ENCODE data around the gene RAET1G.
A peak's percentile ranks its signal among the peaks of the same experiment; 100 is the strongest.
"Not testable (repeated sequence)": the region's sequence is repeated elsewhere in the genome, so short reads cannot be mapped to it uniquely, and the experiment has no call there.

Gene RAET1G

GRCh38 chr6:149933461-149933860, 10.5 kb upstream of the RAET1G start:
- no peak for DNase-seq

DNA sequence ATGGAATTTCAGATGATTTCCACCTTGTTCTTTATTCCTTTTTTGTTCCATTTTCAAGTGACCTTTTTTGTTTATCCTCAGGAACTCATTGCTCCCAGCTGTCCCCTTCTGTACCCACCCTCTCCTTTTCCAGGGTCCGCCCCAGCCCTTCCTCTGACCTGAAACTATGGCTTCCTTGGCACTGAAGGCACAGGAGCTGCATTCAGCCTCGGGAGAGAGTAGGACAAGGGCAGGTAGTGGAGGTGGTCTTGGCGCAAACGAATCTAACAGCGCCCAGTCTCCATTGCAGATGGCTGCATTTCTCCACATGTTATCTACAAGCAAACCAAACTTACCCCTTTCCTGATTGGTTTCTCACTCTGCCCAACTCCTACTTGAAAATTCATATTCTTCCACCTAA, 10.1 kb upstream of the RAET1G start:
- no peak for DNase-seq

GRCh38 chr6:149931501-149931900, 8.6 kb upstream of the RAET1G start:
- no peak for DNase-seq

- DNase-seq = no peak
Observed at GRCh38 chr6:149929422-149929821, 6.5 kb upstream of the RAET1G start.

GRCh38 chr6:149927025-149927424, 4.1 kb upstream of the RAET1G start:
- not testable (repeated sequence) for DNase-seq

DNA sequence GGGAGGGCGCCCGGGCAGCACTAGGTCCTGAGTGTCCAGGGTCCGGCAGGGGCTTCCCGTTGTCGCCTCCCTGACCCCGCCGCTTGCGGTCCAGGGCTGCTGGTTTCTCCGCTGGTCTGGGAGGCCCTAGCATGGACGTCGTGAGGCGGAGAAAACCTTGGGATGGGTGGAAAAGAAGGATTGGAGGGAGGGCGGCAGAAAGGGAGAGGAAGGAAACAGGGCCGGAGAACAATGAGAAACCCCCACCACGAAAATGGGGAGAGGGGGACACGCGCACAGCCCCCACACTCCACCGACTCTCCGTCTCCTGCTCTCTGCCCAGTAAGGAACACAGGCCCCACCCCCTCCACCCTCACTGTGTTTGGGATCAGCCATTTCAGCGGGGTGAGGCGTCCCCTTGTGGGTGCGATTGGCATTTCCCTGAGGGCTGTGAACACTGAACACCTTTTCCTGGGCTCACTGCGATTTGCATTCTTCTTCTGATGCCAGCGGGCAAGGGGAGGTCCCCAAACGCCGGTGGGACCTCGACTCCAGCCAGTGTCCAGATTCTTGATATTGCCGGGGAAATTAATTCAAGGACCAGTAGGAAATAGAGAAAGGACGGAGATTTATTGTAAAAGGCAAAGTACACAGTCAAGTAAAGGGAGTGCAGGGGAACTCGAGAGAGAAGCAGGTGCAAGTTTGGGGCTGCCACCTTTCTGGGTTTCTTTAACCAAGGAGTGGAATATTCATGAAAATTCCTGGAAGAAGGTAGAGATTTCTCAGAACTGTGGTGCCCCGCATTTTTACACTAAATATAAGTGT, 3.3 kb upstream of the RAET1G start:
- DNase-seq = peak; percentile 16

DNA sequence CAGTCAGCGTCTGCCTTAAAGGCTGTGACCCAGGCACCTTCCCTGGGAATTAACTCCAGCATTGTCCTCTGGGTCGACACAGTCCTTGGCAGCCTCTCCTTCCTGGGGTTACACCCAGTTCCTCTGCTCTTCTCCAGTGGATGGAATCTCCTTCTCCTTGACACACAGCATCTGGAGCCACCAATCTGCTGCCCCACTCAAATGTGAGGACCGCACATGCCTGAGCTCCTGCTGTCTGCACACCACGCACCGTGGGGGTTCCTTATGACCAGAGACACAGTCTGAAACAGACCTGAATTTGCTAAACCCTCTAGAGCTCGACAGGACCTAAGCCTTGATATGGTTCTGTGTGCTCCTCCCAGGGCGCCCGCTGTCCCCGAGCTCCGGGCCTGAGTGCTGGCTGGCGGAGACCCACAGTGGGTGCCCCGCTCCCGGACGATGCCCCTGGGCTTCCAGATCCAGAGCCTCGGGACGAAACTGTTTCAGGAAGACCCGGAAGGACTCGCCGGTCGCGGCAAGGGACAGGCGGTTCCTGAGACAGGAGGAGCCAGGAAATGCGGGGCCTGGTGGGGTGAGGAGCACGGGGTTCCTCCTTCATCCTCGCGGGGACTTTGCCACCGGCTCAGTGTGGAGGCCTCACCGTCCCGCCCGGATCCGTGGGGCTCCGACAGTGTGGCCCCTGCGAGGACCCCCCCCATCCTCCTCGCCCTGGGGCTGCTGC, 2.5 kb upstream of the RAET1G start:
- no peak for DNase-seq

DNA sequence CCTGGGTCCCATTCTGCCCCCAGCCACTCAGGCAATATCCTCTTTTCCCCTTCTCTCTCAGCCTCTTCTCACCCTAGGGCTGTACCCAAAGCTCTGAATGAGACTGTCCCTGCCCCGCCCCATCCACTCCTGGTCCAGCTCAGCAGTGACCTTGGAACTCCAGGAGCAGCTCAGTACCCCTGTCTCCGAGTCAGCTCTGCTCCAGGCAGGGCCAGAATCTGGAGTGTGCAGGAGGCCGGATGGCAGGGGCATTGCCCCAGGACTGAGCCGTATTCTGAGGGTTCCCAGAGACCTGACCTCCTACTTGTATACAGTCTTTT, 2.0 kb upstream of the RAET1G start:
- no peak for DNase-seq

DNA sequence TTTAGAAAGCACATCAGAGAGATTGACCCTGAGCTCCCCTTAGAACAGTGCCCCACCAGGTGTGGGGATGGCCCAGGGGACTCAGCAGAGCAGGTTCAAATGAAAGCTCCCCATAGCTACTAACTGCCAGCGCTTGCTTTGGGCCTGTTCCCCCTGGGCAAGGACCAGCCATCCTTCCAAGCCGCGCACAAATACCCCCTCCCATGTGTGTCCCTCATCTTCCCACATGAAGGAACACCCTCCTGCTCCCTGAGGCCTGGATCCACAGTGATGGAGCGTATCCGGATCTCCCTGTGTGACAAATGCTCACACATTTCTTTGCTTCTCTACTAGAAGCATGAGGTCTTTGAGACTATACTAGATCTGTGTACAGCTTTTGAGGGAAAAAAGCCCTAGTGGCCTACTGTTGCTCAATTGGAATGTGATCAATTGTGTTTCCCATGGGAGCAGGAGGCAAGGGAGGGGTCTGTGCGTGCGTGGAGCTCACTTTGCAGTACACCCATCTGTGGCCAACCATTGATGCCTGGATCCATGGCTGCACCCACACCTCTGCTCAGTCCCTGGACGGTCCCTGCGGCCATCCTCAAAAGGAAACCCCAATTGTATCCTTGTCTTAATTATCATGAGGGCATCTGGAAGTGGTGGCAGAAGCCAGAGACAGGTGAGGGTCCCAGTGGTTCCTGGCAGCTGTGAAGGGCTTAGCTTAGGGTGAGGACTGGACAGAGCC, 1.4 kb upstream of the RAET1G start:
- DNase-seq = no peak

- no peak for DNase-seq
Observed at GRCh38 chr6:149923327-149923986, 536 bp upstream of the RAET1G start.

DNA sequence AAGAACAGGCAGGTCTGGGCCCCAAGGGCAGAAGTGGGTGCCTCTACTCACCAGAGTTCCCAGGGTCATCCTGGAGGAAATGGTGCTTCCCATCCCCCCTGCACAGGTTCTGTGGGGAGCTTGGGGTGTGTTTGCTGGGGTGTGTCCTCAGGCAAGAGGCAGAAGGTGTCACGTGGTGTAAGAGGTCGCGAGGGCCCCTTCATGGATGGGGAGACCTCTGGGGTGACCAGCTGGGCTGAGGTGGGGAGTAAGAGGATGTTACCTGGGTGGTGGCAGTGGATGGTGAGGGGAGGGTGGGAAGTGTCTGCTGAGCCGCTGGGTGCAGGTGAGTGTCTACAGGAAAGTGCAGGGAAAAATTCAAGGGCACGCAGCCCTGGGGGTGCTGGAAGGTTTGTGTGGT, 830 bp downstream of the RAET1G start:
- DNase-seq = not testable (repeated sequence)

GRCh38 chr6:149921361-149921760, 1.6 kb downstream of the RAET1G start:
- no peak for DNase-seq

- no peak for DNase-seq
Observed at GRCh38 chr6:149919834-149920225, 3.1 kb downstream of the RAET1G start.

- not testable (repeated sequence) for DNase-seq
Observed at GRCh38 chr6:149919126-149919833, 3.6 kb downstream of the RAET1G start.

- no peak for DNase-seq
Observed at GRCh38 chr6:149918151-149918905, 4.6 kb downstream of the RAET1G start.

GRCh38 chr6:149917679-149918078, 5.2 kb downstream of the RAET1G start:
- no peak for DNase-seq

GRCh38 chr6:149915970-149916865, 6.7 kb downstream of the RAET1G start:
- no peak for DNase-seq

DNA sequence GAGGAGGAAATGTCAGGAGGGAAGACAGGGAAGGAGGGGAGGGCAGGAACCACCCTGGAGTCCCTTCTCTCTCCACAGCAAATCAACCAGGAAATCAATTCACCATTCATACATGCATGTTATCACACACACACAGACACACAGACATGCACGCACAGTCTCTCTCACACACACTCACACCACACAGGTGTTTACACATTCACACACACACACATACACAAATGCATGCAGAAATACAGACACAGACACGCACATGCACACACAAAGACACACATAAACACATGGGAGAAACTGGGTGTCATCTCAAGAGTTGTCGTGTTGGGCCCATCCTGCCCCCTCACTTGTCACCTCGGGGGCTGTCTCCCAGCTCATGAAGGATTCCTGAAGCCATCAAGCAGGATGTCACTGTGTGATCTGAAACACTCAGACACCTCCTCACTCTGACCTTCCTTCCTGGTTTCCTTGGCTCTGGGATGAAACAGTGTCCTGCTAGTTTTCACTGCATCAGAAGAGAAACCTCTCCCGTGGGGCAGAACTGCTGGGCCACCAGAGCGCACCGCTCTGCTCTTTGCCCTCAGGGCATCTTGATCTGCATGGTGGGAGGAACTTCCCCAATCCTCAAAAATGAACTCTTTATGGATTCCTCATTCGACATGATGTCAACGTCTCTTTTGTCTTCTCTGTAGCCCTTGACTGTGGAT, 9.2 kb downstream of the RAET1G start:
- DNase-seq = no peak

DNA sequence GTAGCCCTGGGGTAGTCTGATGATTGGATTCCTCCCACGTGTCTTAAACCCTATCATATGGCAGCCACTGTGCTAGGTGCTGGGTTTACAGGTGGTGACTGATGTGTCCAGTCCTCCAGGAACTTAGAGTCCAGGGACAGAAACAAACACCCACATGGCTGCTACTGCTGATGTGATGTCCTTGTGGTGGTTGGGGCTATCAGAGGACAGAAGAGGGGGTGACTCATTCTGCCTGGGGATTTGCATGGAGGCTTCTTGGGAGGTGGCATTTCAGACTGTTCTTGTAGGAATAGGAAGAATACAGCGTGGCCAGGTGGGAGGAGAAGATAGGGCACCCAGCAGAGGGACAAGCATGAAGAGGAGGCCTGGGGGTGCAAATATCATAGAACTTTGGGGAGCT, 9.8 kb downstream of the RAET1G start:
- DNase-seq = no peak

DNA sequence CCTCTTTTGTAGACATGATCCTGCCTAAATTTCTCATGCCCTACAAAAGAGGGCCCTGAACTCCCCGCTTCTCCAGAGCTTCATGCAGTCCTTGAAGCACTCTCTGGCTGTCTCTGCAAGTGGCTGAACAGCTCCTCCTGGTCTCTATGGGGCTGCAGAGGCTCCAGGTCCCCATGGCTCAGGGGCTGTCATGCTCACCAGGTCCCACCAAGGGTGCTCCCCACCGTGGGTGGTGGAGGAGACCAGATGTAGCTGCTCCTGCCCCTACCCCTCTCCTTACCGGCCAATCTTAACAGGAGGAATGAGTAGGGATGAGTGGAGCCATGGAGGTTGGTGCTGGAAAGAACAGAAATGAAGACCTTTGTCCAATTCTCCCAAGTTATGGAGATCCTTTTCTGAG, 10.2 kb downstream of the RAET1G start:
- not testable (repeated sequence) for DNase-seq

Data from NCI-H1436 treated with DMSO at 0.1 percent for 48 hours (cell line).